ENCODE measurements around the gene CTNNA3. TPM values are rescaled to one million over a fixed set of nuclear protein-coding genes. Genes with fewer than 3 reads are reported as not detected.

CTNNA3 gene
- total RNA-seq, 1 donor from 2014 or later, result 159 TPM

DNA sequence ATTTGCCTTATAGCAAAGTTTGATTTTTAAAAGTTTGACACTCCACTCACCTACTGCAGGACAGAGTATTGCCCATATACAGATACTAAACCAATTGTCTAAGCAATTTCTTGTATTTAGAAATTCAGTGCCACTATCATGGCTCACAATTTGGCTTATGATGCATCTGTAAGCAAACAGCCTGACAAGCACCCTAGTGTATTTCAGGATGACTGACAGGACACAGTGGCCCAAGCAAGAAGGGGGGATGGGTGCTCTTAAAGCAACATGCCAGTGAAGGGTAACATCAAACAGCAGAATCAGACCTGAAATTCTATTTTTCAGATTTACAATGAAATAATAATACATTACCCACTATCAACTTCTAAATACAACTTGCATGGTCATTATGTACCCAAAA lies 30.5 kb downstream of the CTNNA3 start:
- Histone ChIP-seq H3K36me3 (no peaks in the 10 kb centered on the region), H3K4me3 (peak overlapping the region; percentile 57), H3K27ac (replicated peaks) (peak overlapping the region; percentile 78), H3K4me1 (peaks cover 80% of the 10 kb centered on the region), H3K27me3 (ENCODE audit: low read depth) (no peaks in the 10 kb centered on the region), H3K9me3 (replicated peaks) (no peaks in the 10 kb centered on the region)
- DNase-seq, result no peak
- intact Hi-C loops (cut with micrococcal nuclease), result loop anchor here (10.0 kb wide), 1 partner anchor 109 kb away; no protein-coding TSS in a partner anchor
- TF ChIP-seq, protein P1, sequence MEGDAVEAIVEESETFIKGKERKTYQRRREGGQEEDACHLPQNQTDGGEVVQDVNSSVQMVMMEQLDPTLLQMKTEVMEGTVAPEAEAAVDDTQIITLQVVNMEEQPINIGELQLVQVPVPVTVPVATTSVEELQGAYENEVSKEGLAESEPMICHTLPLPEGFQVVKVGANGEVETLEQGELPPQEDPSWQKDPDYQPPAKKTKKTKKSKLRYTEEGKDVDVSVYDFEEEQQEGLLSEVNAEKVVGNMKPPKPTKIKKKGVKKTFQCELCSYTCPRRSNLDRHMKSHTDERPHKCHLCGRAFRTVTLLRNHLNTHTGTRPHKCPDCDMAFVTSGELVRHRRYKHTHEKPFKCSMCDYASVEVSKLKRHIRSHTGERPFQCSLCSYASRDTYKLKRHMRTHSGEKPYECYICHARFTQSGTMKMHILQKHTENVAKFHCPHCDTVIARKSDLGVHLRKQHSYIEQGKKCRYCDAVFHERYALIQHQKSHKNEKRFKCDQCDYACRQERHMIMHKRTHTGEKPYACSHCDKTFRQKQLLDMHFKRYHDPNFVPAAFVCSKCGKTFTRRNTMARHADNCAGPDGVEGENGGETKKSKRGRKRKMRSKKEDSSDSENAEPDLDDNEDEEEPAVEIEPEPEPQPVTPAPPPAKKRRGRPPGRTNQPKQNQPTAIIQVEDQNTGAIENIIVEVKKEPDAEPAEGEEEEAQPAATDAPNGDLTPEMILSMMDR (IDR thresholded peaks at IDR 0.05; ENCODE audit: borderline replicate concordance), result no peak

DNA sequence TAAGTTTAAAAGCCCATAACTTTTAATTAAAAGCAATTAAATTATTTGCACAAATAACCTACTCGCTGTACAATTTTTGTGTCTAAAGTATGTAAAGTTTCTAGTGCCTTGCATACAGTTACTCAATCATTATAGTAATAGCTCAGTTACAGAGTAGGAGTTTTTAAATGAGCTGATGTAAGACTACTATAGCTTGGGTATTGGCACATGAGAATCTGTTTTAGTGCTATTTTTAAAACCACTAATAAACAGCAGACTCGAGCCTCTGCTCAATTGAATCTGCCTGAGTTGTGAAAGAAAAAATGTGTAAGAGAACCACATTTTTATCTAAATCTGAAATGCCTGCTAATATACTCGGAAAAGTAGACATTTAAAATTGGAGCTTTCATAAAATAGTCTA lies 31.1 kb downstream of the CTNNA3 start:
- Histone ChIP-seq H3K27me3 (ENCODE audit: low read depth) (no peaks in the 10 kb centered on the region), H3K4me1 (peaks cover 75% of the 10 kb centered on the region), H3K9me3 (replicated peaks) (no peaks in the 10 kb centered on the region), H3K4me3 (peak overlapping the region; percentile 57), H3K27ac (replicated peaks) (peak overlapping the region; percentile 78), H3K36me3 (no peaks in the 10 kb centered on the region)
- intact Hi-C loops (cut with micrococcal nuclease), result loop anchor here (10.0 kb wide), 1 partner anchor 110 kb away; no protein-coding TSS in a partner anchor
- no peak for DNase-seq
- TF ChIP-seq, protein P1 (IDR thresholded peaks at IDR 0.05; ENCODE audit: borderline replicate concordance), result no peak

DNA sequence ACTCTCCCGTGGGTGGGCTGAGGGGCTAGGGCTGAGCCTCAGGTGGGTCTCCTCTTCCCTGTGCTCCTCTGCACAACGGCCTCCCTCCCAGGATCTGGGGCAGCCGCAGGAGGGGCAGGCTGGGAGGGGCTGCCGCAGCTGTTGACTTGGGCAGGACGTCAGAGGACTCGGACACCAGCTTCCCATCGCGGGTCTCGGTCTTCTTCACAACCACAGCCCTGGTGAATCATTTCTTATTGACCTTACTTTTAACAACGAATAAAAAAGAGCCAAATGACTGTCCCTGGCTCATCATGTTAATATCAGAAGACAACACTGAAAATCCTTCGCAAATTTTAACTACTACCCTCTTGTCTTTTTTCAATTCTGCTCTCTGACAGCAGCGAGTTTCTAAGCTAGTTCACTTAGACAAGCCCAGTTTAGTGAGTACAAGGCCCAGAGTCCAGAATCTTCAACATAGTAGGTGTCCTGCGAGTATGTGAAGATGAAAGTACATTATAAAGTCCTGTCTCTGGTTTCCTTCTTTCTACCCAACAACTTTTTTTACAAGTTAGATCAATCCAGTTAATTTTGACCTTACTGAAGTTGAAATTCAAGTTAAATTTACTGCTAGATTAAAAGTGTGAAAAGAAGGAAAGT lies 32.4 kb downstream of the CTNNA3 start:
- peak overlapping the region; percentile 36 for H3K4me3 ChIP-seq
- no peaks in the 10 kb centered on the region for H3K27me3 ChIP-seq (ENCODE audit: low read depth)
- H3K36me3 ChIP-seq, result no peaks in the 10 kb centered on the region
- DNase-seq, result no peak
- peaks cover 70% of the 10 kb centered on the region for H3K4me1 ChIP-seq
- peak overlapping the region; percentile 78 for H3K27ac ChIP-seq (replicated peaks)
- no peaks in the 10 kb centered on the region for H3K9me3 ChIP-seq (replicated peaks)
- TF ChIP-seq, protein P1 (IDR thresholded peaks at IDR 0.05; ENCODE audit: borderline replicate concordance), result no peak
- intact Hi-C loops (cut with micrococcal nuclease), result loop anchor here (10.0 kb wide), 1 partner anchor 111 kb away; no protein-coding TSS in a partner anchor

DNA sequence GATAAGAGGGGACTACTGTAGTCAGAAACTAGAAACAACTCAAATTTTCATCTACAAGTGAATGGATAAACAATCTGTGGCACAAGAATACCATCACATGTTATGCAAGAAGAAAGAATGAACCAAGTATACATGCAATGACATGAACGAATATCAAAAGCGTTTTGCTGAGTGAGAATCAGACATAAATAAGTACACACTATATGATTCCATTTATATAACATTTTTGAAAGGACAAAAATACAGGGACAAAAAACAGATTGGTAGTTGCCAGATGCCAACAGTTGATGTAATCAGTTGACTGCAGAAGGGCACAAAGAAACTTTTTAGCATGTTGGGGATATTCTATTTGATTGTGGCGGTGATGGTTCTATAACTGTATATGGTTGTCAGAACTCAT lies 33.6 kb downstream of the CTNNA3 start:
- peaks cover 67% of the 10 kb centered on the region for H3K4me1 ChIP-seq
- TF ChIP-seq, protein P1 (IDR thresholded peaks at IDR 0.05; ENCODE audit: borderline replicate concordance), result no peak
- H3K4me3 ChIP-seq, result no peak overlapping the region
- peak overlapping the region; percentile 78 for H3K27ac ChIP-seq (replicated peaks)
- no peaks in the 10 kb centered on the region for H3K27me3 ChIP-seq (ENCODE audit: low read depth)
- no peaks in the 10 kb centered on the region for H3K9me3 ChIP-seq (replicated peaks)
- no peak for DNase-seq
- intact Hi-C loops (cut with micrococcal nuclease), result loop anchor here (10.0 kb wide), 1 partner anchor 112 kb away; no protein-coding TSS in a partner anchor
- no peaks in the 10 kb centered on the region for H3K36me3 ChIP-seq

DNA sequence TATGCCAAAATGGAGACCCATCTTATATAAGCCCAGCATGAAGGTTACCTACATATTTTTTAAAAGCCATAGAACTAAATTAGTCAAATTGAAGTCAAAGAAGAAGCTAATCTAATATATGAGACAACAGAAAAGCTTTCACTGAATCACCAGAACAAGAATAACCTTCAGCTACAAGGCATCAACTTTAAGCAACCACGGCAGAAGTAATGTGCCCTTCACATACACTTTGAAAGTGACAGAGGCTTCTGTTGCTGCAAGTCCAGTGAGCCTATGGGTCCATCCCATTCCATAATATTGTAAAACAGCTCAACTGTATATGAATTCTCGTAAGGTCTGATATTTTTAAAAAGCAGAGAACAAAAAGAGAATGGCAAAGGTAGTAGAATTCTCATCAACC lies 36.5 kb downstream of the CTNNA3 start:
- H3K4me3 ChIP-seq, result no peak overlapping the region
- no peaks in the 10 kb centered on the region for H3K9me3 ChIP-seq (replicated peaks)
- TF ChIP-seq, protein P1 (IDR thresholded peaks at IDR 0.05; ENCODE audit: borderline replicate concordance), result no peak
- no peak for DNase-seq
- intact Hi-C loops (cut with micrococcal nuclease), result no loop called here
- no peaks in the 10 kb centered on the region for H3K36me3 ChIP-seq
- H3K27me3 ChIP-seq (ENCODE audit: low read depth), result no peaks in the 10 kb centered on the region
- H3K27ac ChIP-seq (replicated peaks), result peak overlapping the region; percentile 64
- H3K4me1 ChIP-seq, result peaks cover 42% of the 10 kb centered on the region
